ENCODE results near the gene ARHGEF28. TPM values are rescaled to one million over a fixed set of nuclear protein-coding genes. Genes with fewer than 3 reads are reported as not detected.

Gene ARHGEF28
- total and polyA plus RNA-seq, 9 of the 15 experiments (the other 6 are each of a cell fraction or from before 2014, with no cell fraction given) = 0.27 TPM; not detected in 8

GRCh38 chr5:73670731-73671130 lies 44.7 kb downstream of the ARHGEF28 start:
- no peak for FAIRE-seq
- no TSS peak for BruUV-seq (replicated peaks)
- POLR2A ChIA-PET = interaction anchor here (0.7 to 1.6 kb wide), 2 partner anchors 12 to 27 kb away, joined by 3 read pairs; no protein-coding TSS in a partner anchor
- Histone ChIP-seq H3K9me1 (ENCODE audit: control insufficient read depth, insufficient read depth, low read length) (no peaks in the 10 kb centered on the region), H3K27me3 (ENCODE audit: control insufficient read depth in 2 of 2, insufficient read depth in 2 of 2, low read length in 2 of 2) (no peaks in the 10 kb centered on the region), H3K27ac (ENCODE audit: extremely low read depth, low read depth, low read length) (no peak overlapping the region), H3K4me3 (no peak overlapping the region), H3K4me2 (ENCODE audit: insufficient read depth, low read length) (no peak overlapping the region), H2AFZ (ENCODE audit: low read depth, low read length) (no peak overlapping the region), H3K79me2 (ENCODE audit: control insufficient read depth, insufficient read depth, low read length) (no peaks in the 10 kb centered on the region), H4K20me1 (replicated peaks; ENCODE audit: control insufficient read depth, insufficient read depth, low read length) (no peaks in the 10 kb centered on the region), H3K9me3 (replicated peaks; ENCODE audit: control insufficient read depth, insufficient read depth, low read depth, low read length) (no peaks in the 10 kb centered on the region), H3K36me3 (ENCODE audit: control insufficient read depth, insufficient read depth, low read length) (no peaks in the 10 kb centered on the region; the same call in 2 of the 3 replicates), H3K4me1 (replicated peaks in 1 of 2; ENCODE audit: control insufficient read depth in 2 of 2, insufficient read depth in 2 of 2, low read length in 2 of 2) (peaks cover 10 to 32% of the 10 kb centered on the region in 2 experiments), H3K9ac (ENCODE audit: insufficient read depth in 1 of 2, low read depth in 2 of 2, low read length in 2 of 2) (no peak overlapping the region)
- TF ChIP-seq ZC3H11A (IDR thresholded peaks at IDR 0.05; ENCODE audit: low read depth, low read length) = no peak
- TF ChIP-seq, protein P1, sequence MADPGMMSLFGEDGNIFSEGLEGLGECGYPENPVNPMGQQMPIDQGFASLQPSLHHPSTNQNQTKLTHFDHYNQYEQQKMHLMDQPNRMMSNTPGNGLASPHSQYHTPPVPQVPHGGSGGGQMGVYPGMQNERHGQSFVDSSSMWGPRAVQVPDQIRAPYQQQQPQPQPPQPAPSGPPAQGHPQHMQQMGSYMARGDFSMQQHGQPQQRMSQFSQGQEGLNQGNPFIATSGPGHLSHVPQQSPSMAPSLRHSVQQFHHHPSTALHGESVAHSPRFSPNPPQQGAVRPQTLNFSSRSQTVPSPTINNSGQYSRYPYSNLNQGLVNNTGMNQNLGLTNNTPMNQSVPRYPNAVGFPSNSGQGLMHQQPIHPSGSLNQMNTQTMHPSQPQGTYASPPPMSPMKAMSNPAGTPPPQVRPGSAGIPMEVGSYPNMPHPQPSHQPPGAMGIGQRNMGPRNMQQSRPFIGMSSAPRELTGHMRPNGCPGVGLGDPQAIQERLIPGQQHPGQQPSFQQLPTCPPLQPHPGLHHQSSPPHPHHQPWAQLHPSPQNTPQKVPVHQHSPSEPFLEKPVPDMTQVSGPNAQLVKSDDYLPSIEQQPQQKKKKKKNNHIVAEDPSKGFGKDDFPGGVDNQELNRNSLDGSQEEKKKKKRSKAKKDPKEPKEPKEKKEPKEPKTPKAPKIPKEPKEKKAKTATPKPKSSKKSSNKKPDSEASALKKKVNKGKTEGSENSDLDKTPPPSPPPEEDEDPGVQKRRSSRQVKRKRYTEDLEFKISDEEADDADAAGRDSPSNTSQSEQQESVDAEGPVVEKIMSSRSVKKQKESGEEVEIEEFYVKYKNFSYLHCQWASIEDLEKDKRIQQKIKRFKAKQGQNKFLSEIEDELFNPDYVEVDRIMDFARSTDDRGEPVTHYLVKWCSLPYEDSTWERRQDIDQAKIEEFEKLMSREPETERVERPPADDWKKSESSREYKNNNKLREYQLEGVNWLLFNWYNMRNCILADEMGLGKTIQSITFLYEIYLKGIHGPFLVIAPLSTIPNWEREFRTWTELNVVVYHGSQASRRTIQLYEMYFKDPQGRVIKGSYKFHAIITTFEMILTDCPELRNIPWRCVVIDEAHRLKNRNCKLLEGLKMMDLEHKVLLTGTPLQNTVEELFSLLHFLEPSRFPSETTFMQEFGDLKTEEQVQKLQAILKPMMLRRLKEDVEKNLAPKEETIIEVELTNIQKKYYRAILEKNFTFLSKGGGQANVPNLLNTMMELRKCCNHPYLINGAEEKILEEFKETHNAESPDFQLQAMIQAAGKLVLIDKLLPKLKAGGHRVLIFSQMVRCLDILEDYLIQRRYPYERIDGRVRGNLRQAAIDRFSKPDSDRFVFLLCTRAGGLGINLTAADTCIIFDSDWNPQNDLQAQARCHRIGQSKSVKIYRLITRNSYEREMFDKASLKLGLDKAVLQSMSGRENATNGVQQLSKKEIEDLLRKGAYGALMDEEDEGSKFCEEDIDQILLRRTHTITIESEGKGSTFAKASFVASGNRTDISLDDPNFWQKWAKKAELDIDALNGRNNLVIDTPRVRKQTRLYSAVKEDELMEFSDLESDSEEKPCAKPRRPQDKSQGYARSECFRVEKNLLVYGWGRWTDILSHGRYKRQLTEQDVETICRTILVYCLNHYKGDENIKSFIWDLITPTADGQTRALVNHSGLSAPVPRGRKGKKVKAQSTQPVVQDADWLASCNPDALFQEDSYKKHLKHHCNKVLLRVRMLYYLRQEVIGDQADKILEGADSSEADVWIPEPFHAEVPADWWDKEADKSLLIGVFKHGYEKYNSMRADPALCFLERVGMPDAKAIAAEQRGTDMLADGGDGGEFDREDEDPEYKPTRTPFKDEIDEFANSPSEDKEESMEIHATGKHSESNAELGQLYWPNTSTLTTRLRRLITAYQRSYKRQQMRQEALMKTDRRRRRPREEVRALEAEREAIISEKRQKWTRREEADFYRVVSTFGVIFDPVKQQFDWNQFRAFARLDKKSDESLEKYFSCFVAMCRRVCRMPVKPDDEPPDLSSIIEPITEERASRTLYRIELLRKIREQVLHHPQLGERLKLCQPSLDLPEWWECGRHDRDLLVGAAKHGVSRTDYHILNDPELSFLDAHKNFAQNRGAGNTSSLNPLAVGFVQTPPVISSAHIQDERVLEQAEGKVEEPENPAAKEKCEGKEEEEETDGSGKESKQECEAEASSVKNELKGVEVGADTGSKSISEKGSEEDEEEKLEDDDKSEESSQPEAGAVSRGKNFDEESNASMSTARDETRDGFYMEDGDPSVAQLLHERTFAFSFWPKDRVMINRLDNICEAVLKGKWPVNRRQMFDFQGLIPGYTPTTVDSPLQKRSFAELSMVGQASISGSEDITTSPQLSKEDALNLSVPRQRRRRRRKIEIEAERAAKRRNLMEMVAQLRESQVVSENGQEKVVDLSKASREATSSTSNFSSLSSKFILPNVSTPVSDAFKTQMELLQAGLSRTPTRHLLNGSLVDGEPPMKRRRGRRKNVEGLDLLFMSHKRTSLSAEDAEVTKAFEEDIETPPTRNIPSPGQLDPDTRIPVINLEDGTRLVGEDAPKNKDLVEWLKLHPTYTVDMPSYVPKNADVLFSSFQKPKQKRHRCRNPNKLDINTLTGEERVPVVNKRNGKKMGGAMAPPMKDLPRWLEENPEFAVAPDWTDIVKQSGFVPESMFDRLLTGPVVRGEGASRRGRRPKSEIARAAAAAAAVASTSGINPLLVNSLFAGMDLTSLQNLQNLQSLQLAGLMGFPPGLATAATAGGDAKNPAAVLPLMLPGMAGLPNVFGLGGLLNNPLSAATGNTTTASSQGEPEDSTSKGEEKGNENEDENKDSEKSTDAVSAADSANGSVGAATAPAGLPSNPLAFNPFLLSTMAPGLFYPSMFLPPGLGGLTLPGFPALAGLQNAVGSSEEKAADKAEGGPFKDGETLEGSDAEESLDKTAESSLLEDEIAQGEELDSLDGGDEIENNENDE (IDR thresholded peaks at IDR 0.05; ENCODE audit: low read depth, low read length) = no peak
- TF ChIP-seq CHD4 (IDR thresholded peaks at IDR 0.05; ENCODE audit: insufficient read depth, insufficient replicate concordance, low read depth, low read length, poor library complexity, severe bottlenecking) = no peak
- no peak for TF ChIP-seq HNRNPL (IDR thresholded peaks at IDR 0.05; ENCODE audit: low read depth, low read length)
- no peak for DNase-seq (ENCODE audit: extremely low read depth in 1 of 4, low spot score in 3 of 4)
- WGBS (ENCODE audit: insufficient coverage, low coverage, missing lambda C conversion rate) = 68% methylated on average over 3 of the region's 3 CpGs
- in situ Hi-C loops (cut with MboI) (no loop called here), intact Hi-C loops (cut with micrococcal nuclease) (no loop called here)
- CTCF ChIA-PET (ENCODE audit: low intra/inter-chr PET ratio) = no interaction called here
- no peak for ATAC-seq
